Mesenchymal stem cell (in vitro differentiated cells and primary cell): Measurements from ENCODE around the gene HEXIM1.

Source experiments
- DNase-seq: peaks from one replicate; pipeline ENCODE4 v3.0.0-alpha.2; 2013
- H2AFZ ChIP-seq: one replicate; pipeline ENCODE4 v1.6.1; 2013; ENCODE audit warnings: low read depth, mild to moderate bottlenecking, control low read depth, inconsistent platforms, low read length, moderate library complexity
- H2AK5ac ChIP-seq: 2 replicates; pipeline ENCODE4 v1.6.1; 2013; ENCODE audit warnings: low read length, moderate library complexity, mild to moderate bottlenecking, inconsistent platforms; ENCODE audit not compliant: severe bottlenecking
- H2BK120ac ChIP-seq: one replicate; pipeline ENCODE4 v1.6.1; 2013; ENCODE audit warnings: low read depth, mild to moderate bottlenecking, inconsistent platforms, low read length, moderate library complexity
- H2BK12ac ChIP-seq, 2 experiments: one replicate each; pipeline ENCODE4 v1.6.1; 2013; ENCODE audit warnings: inconsistent platforms in 2 of 2, low read length in 2 of 2, mild to moderate bottlenecking in 2 of 2, moderate library complexity in 2 of 2, control low read depth in 1 of 2
- H2BK15ac ChIP-seq: one replicate; pipeline ENCODE4 v1.6.1; 2013; ENCODE audit warnings: mild to moderate bottlenecking, low read depth, inconsistent platforms; ENCODE audit not compliant: poor library complexity, severe bottlenecking
- H2BK5ac ChIP-seq: 2 replicates; pipeline ENCODE4 v1.6.1; 2013; ENCODE audit warnings: low read depth, mild to moderate bottlenecking, low read length, control low read depth, inconsistent platforms; ENCODE audit not compliant: poor library complexity, severe bottlenecking
- H3K14ac ChIP-seq, 2 experiments: one replicate each; pipeline ENCODE4 v1.6.1; 2013; ENCODE audit warnings: inconsistent platforms in 2 of 2, low read length in 2 of 2, control low read depth in 1 of 2, mild to moderate bottlenecking in 1 of 2, moderate library complexity in 1 of 2
- H3K18ac ChIP-seq, 2 experiments: one replicate each; pipeline ENCODE4 v1.6.1; 2013; ENCODE audit warnings: inconsistent platforms in 2 of 2, low read length in 2 of 2, control low read depth in 1 of 2, low read depth in 1 of 2, mild to moderate bottlenecking in 1 of 2
- H3K23ac ChIP-seq, 2 experiments: one replicate each; pipeline ENCODE4 v1.6.1; 2013; ENCODE audit warnings: inconsistent platforms in 2 of 2, low read length in 2 of 2, mild to moderate bottlenecking in 2 of 2, moderate library complexity in 2 of 2, control low read depth in 1 of 2
- H3K27ac ChIP-seq: 2 replicates; pipeline ENCODE4 v1.5.1; 2013; ENCODE audit warnings: mild to moderate bottlenecking, moderate library complexity, low read length, control low read depth, inconsistent platforms; ENCODE audit not compliant: poor library complexity, severe bottlenecking
- H3K27me3 ChIP-seq, 2 experiments: 2 replicates each; pipeline versions ENCODE4 v1.6.1 to v1.7.0; 2013; ENCODE audit warnings: low read length in 2 of 2, mild to moderate bottlenecking in 2 of 2, moderate library complexity in 2 of 2, control low read depth in 1 of 2, inconsistent platforms in 1 of 2; ENCODE audit not compliant: control insufficient read depth in 1 of 2, insufficient read depth in 1 of 2
- H3K36me3 ChIP-seq, 2 experiments: 2 replicates each; pipeline versions ENCODE4 v1.6.1 to v1.7.0; 2013; ENCODE audit warnings: low read length in 2 of 2, control low read depth in 1 of 2, inconsistent platforms in 1 of 2, low read depth in 1 of 2, mild to moderate bottlenecking in 1 of 2; ENCODE audit not compliant: insufficient read depth in 2 of 2, control insufficient read depth in 1 of 2
- H3K4ac ChIP-seq, 2 experiments: one replicate each; pipeline ENCODE4 v1.6.1; 2013; ENCODE audit warnings: inconsistent platforms in 2 of 2, low read length in 2 of 2, mild to moderate bottlenecking in 2 of 2, moderate library complexity in 2 of 2, control low read depth in 1 of 2, low read depth in 1 of 2
- H3K4me1 ChIP-seq: 2 replicates; pipeline ENCODE4 v1.6.1; 2013; ENCODE audit warnings: low read depth, low read length, control low read depth; ENCODE audit not compliant: control insufficient read depth, insufficient read depth
- H3K4me2 ChIP-seq: 2 replicates; pipeline ENCODE4 v1.6.1; 2013; ENCODE audit warnings: low read length, mild to moderate bottlenecking, inconsistent platforms; ENCODE audit not compliant: poor library complexity, severe bottlenecking
- H3K4me3 ChIP-seq, 2 experiments: 2 replicates each; pipeline versions ENCODE4 v1.5.1 to v1.7.0; 2013; ENCODE audit warnings: low read length in 2 of 2, mild to moderate bottlenecking in 2 of 2, control low read depth in 1 of 2, low read depth in 1 of 2; ENCODE audit not compliant: insufficient read depth in 1 of 2
- H3K79me1 ChIP-seq: replicated peaks from 2 replicates; pipeline ENCODE4 v1.6.1; 2013; ENCODE audit warnings: mild to moderate bottlenecking, control low read depth, low read length, inconsistent platforms; ENCODE audit not compliant: poor library complexity, severe bottlenecking
- H3K9ac ChIP-seq: 2 replicates; pipeline ENCODE4 v1.7.0; 2013; ENCODE audit warnings: mild to moderate bottlenecking, low read length, moderate library complexity
- H3K9me3 ChIP-seq: 2 replicates; pipeline ENCODE4 v1.7.0; 2013; ENCODE audit warnings: mild to moderate bottlenecking, low read length; ENCODE audit not compliant: control insufficient read depth
- H4K8ac ChIP-seq: one replicate; pipeline ENCODE4 v1.6.1; 2013; ENCODE audit warnings: inconsistent platforms, mild to moderate bottlenecking, low read length, moderate library complexity
- H4K91ac ChIP-seq: one replicate; pipeline ENCODE4 v1.6.1; 2013; ENCODE audit warnings: mild to moderate bottlenecking, low read length, inconsistent platforms
- WGBS: methylation state at CpG from one replicate; pipeline ENCODE4 v1.1.7; 2013; ENCODE audit warnings: mixed read lengths; 5-methylcytosine and 5-hydroxymethylcytosine counted together

Gene HEXIM1

DNA sequence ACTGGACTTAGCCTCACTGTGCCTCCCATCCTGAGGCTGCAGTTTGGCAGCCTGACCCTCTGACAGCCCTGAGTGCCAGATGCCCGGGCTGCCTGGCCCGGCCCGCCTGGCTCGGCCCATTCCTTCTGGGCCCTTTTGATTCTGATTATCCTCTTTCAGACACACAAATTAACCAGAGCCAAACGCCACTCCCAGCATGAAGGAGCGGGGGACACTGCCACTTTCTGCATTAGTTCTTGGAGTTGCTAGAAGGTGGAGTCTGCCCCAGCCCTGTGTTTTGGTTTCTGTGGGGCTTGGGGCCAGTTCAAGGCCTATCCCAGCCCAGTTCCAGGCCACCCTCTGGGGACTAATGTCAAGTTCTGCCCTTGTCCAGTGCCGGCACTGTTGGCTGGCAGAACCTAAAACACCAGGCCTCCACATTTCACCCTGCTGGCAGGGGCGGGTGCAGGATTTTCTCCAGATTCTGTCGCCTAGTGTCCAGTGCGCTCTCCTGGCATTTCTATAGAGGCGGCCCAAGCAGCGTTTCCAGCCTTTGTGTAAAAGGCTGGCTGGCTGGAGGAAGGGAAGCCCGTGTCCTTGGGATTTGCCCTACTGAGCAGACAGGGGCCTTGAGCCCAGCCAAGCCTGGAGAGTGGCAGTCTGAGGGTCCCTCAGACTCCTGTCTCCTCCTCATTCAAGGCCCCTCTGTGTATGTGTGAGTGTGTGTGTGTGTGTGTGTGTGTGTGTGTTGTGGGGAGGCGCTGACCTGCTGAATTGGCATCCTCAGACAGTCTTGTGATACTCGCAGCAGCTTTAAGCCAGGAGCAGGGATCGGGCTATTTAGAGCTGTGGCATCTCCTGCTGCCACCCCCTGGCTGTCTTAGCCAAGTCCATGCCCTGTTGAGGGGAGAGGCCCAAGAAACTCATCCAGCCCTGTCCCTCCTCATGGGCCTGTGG is 37.3 kb upstream of the HEXIM1 start:
- H2BK5ac ChIP-seq, result no peak overlapping the region
- WGBS, result 97% methylated on average over 16 of the region's 16 CpGs
- no peak for DNase-seq

DNA sequence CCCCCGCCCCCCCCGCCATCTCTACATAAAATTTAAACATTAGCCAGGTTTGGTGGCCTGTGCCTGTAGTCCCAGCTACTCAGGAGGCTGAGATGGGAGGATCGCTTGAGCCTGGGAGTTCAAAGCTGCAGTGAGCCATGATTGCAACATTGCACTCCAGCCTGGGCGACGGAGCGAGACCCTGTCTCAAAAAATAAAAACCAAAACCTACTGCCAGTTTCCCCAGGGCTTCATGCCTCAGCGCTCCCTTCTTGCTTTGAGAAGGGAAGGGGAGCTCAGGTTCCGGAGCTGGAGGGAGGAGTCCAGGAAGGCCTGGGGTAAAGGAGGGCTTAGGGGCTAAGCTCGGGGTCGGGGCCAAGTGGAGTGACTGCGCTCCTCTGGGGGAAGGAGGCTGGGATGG is 36.4 kb upstream of the HEXIM1 start:
- Histone ChIP-seq H3K23ac (no peak overlapping the region), H4K8ac (no peak overlapping the region), H3K27ac (peak overlapping the region; percentile 56), H2BK15ac (no peak overlapping the region), H3K4me3 (no peak overlapping the region), H2BK5ac (no peak overlapping the region), H3K4ac (no peak overlapping the region), H3K4me2 (no peak overlapping the region), H3K9ac (peak overlapping the region; percentile 63), H3K79me1 (peaks cover 24% of the 10 kb centered on the region), H3K4me1 (peaks cover 44% of the 10 kb centered on the region), H2BK120ac (no peak overlapping the region), H2AFZ (no peak overlapping the region), H4K91ac (no peak overlapping the region), H3K9me3 (no peaks in the 10 kb centered on the region), H3K18ac (no peak overlapping the region), H3K27me3 (no peaks in the 10 kb centered on the region), H2AK5ac (peak overlapping the region; percentile 57), H3K14ac (no peak overlapping the region), H2BK12ac (no peak overlapping the region), H3K36me3 (peaks cover 55 to 69% of the 10 kb centered on the region in 2 experiments)
- WGBS, result 94% methylated on average over 8 of the region's 11 CpGs
- DNase-seq, result no peak

More for the DNA sequence above, 37.3 kb upstream of the HEXIM1 start:
- Histone ChIP-seq H3K27me3 (no peaks in the 10 kb centered on the region), H2BK12ac (peak overlapping the region in 1 of 2 experiments; percentile 15), H4K91ac (no peak overlapping the region), H3K4me3 (no peak overlapping the region), H2AK5ac (peak overlapping the region; percentile 47), H2BK15ac (no peak overlapping the region), H3K79me1 (peaks cover 24% of the 10 kb centered on the region), H3K18ac (no peak overlapping the region), H3K23ac (peak overlapping the region in 1 of 2 experiments; percentile 57), H3K36me3 (peaks cover 64 to 74% of the 10 kb centered on the region in 2 experiments), H3K4me2 (no peak overlapping the region), H3K4me1 (peaks cover 37% of the 10 kb centered on the region), H3K27ac (no peak overlapping the region), H3K9me3 (no peaks in the 10 kb centered on the region), H4K8ac (no peak overlapping the region), H2AFZ (no peak overlapping the region), H2BK120ac (no peak overlapping the region), H3K4ac (no peak overlapping the region), H3K9ac (peak overlapping the region; percentile 63), H3K14ac (no peak overlapping the region)

DNA sequence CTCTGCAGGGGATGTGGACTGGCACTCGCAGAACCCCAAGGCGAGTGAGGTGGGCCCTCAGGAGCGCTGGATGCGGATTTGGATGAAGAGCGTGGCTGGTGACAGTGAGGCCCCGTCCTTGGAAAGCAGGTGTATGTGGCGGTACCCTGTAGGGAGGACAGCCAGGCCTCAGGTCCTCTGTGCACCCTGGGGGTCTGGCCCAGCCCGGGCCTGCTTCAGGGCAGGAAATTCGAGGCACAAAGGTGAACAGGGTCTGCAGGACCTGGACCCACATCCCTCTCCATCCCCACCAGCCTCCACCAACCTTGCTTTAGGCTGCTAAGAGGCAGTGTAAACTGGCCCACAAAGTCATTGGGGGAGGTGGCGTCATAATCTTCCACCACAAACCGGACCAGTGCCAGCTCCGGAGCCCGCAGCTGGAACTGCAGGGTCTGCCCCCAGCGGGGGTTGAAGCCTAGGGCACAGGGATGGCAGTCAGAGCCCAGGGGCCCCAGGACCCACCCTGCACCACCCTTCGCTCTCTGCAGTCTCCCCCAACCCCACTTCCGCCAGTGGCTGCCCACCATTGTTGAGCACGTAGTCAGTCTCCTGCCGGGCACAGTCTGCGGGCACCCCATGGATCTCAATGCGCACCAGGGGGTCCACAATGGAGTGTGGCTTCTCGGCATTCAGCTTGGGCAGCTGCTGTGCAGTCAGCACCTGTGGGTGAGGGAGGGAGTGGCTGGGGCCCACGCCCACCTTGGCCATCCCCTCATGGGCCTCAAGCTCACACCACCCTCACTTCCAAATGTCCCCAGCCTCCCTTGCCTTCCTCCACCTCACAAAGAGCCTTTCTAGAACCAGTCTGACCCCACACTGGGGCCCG is 35.5 kb upstream of the HEXIM1 start:
- 95% methylated on average over 22 of the region's 23 CpGs for WGBS
- Histone ChIP-seq H3K18ac (no peak overlapping the region), H4K8ac (no peak overlapping the region), H3K36me3 (peaks cover 53 to 66% of the 10 kb centered on the region in 2 experiments), H3K14ac (no peak overlapping the region), H3K4me2 (no peak overlapping the region), H3K4ac (no peak overlapping the region), H3K27ac (no peak overlapping the region), H3K4me1 (peaks cover 44% of the 10 kb centered on the region), H2BK120ac (no peak overlapping the region), H3K9ac (no peak overlapping the region), H3K27me3 (no peaks in the 10 kb centered on the region), H2AK5ac (peak overlapping the region; percentile 57), H2AFZ (no peak overlapping the region), H3K79me1 (peaks cover 22% of the 10 kb centered on the region), H2BK12ac (no peak overlapping the region), H2BK15ac (no peak overlapping the region), H2BK5ac (no peak overlapping the region), H3K9me3 (no peaks in the 10 kb centered on the region), H4K91ac (no peak overlapping the region), H3K4me3 (no peak overlapping the region), H3K23ac (no peak overlapping the region)
- DNase-seq, result no peak

DNA sequence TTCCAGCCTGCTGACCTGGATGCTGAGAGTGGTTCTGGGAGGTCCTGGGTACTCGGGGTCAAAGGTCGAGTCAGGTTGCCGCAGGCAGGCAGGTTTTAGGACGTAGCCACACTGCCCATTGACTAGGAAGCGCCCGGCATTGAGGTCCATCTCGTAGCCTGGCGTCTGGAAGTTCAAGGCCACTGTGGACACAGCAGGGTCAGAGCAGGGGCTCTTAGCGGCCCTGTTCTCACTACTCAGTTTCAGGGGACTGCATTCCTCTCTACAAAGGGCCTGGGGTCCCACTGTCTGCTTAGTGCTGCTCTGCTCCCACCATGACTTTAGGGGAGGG is 34.9 kb upstream of the HEXIM1 start:
- H3K4ac ChIP-seq, result no peak overlapping the region
- no peak overlapping the region for H3K14ac ChIP-seq
- no peak overlapping the region for H2BK12ac ChIP-seq
- H3K79me1 ChIP-seq, result peaks cover 25% of the 10 kb centered on the region
- no peak overlapping the region for H2AFZ ChIP-seq
- H2BK120ac ChIP-seq, result no peak overlapping the region
- H2BK5ac ChIP-seq, result no peak overlapping the region
- H4K91ac ChIP-seq, result no peak overlapping the region
- H3K36me3 ChIP-seq, result peaks cover 53 to 66% of the 10 kb centered on the region in 2 experiments
- no peak overlapping the region for H3K9ac ChIP-seq
- WGBS, result 94% methylated on average over 9 of the region's 9 CpGs
- DNase-seq, result no peak
- H3K18ac ChIP-seq, result no peak overlapping the region
- no peak overlapping the region for H2BK15ac ChIP-seq
- no peaks in the 10 kb centered on the region for H3K9me3 ChIP-seq
- H3K4me1 ChIP-seq, result peaks cover 44% of the 10 kb centered on the region
- no peak overlapping the region for H3K4me3 ChIP-seq
- no peak overlapping the region for H2AK5ac ChIP-seq
- no peak overlapping the region for H3K23ac ChIP-seq
- no peak overlapping the region for H3K4me2 ChIP-seq
- no peaks in the 10 kb centered on the region for H3K27me3 ChIP-seq
- no peak overlapping the region for H3K27ac ChIP-seq
- no peak overlapping the region for H4K8ac ChIP-seq
